Measurements from ENCODE around the gene PLEKHG3.

The PLEKHG3 gene

GRCh38 chr14:64777461-64777860 is 73.2 kb downstream of the PLEKHG3 start:
- TF ChIP-seq ZFX (IDR thresholded peaks at IDR 0.05; ENCODE audit: borderline replicate concordance) (no peak), CTCF (IDR thresholded peaks at IDR 0.05) (no peak)
- H3K27ac ChIP-seq, result no peak overlapping the region

GRCh38 chr14:64778104-64778754 is 74.0 kb downstream of the PLEKHG3 start:
- no peak for TF ChIP-seq CTCF (IDR thresholded peaks at IDR 0.05)
- no peak for TF ChIP-seq ZFX (IDR thresholded peaks at IDR 0.05; ENCODE audit: borderline replicate concordance)
- H3K27ac ChIP-seq, result no peak overlapping the region

GRCh38 chr14:64779472-64779871 is 75.2 kb downstream of the PLEKHG3 start:
- no peak overlapping the region for H3K27ac ChIP-seq
- TF ChIP-seq ZFX (IDR thresholded peaks at IDR 0.05; ENCODE audit: borderline replicate concordance), result no peak
- TF ChIP-seq CTCF (IDR thresholded peaks at IDR 0.05), result no peak

GRCh38 chr14:64782196-64782595 is 78.0 kb downstream of the PLEKHG3 start:
- no peak for TF ChIP-seq CTCF (IDR thresholded peaks at IDR 0.05)
- H3K27ac ChIP-seq, result no peak overlapping the region

- no peak for TF ChIP-seq CTCF (IDR thresholded peaks at IDR 0.05)
- no peak for TF ChIP-seq ZFX (IDR thresholded peaks at IDR 0.05; ENCODE audit: borderline replicate concordance)
Observed at GRCh38 chr14:64784006-64784405, 79.8 kb downstream of the PLEKHG3 start.

GRCh38 chr14:64786296-64787149 is 82.3 kb downstream of the PLEKHG3 start:
- no peak for TF ChIP-seq ZFX (IDR thresholded peaks at IDR 0.05; ENCODE audit: borderline replicate concordance)
- no peak for TF ChIP-seq CTCF (IDR thresholded peaks at IDR 0.05)
- H3K27ac ChIP-seq, result no peak overlapping the region

More at GRCh38 chr14:64784006-64784405, 79.8 kb downstream of the PLEKHG3 start:
- no peak overlapping the region for H3K27ac ChIP-seq

GRCh38 chr14:64787619-64788018 is 83.4 kb downstream of the PLEKHG3 start:
- TF ChIP-seq ZFX (IDR thresholded peaks at IDR 0.05; ENCODE audit: borderline replicate concordance) (no peak), CTCF (IDR thresholded peaks at IDR 0.05) (no peak)
- H3K27ac ChIP-seq, result no peak overlapping the region

All from 22Rv1 (cell line).